NB4 (cell line): Measurements from ENCODE around the gene TAF1B.

ENCODE experiments used
- DNase-seq: peaks from one replicate; pipeline ENCODE4 v3.0.0; 2010; ENCODE audit warnings: low read depth
- H3K4me3 ChIP-seq: one replicate; pipeline ENCODE4 v1.5.1; 2011; ENCODE audit warnings: mild to moderate bottlenecking, low read depth, low read length, moderate library complexity
- MYC ChIP-seq: IDR thresholded peaks from 2 replicates; pipeline ENCODE4 v1.6.1; 2011; ENCODE audit warnings: low read depth, low read length
- POLR2A ChIP-seq: IDR thresholded peaks from 2 replicates; pipeline ENCODE4 v1.6.1; 2011; ENCODE audit warnings: mild to moderate bottlenecking; ENCODE audit not compliant: insufficient read length; ENCODE audit errors: extremely low read depth
- TF ChIP-seq, protein P1 (sequence below): IDR thresholded peaks from 2 replicates; pipeline ENCODE4 v1.6.1; 2011; ENCODE audit warnings: low read depth, low read length
- TF ChIP-seq, protein P2 (sequence below): IDR thresholded peaks from one replicate; pipeline ENCODE4 v1.5.1; 2012; ENCODE audit warnings: low read depth, low read length

The TAF1B gene

DNA sequence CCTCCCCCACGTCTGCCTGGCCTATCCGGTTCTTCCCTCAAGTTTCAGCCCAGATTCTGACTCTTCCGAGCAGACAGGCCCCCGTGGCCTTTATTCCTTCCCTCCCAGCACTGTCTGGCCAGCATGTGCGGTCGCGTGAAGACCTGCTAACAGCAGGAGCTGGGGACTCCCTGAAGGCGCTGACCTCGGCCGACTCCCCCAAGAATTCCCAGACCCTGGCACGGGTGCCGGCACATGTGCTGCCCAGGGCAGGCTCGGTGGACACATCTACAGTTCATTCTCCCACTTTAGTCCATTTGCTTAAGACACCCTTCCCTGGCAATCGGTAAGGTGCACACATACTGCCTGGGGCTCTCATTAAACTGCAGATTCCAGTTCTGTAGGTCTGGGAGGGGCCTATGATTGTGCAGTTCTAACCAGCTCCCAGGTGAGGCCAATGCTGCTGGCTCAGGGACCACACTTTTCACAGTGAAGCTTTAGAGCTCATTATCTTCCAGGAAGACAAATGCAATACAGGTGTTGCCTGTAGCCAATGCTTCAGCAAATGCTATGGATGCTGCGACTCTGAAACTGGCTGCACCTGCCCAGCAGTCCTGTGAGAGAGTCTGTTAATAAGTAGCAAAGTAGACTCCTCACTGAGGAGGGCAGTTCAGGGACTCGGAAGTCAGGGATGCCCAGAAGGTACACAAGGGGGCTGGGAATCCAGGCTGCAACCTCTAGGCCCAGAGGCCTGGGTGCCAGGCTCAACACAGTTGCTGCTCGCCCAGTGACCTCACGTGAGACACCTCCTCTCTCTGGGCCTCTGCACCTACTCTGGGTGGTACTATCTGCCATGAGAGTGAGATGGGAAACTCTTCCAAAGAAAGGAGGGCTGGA lies 45.4 kb upstream of the TAF1B start:
- no peak for DNase-seq
- H3K4me3 ChIP-seq, result no peak overlapping the region
- no peak for TF ChIP-seq POLR2A

DNA sequence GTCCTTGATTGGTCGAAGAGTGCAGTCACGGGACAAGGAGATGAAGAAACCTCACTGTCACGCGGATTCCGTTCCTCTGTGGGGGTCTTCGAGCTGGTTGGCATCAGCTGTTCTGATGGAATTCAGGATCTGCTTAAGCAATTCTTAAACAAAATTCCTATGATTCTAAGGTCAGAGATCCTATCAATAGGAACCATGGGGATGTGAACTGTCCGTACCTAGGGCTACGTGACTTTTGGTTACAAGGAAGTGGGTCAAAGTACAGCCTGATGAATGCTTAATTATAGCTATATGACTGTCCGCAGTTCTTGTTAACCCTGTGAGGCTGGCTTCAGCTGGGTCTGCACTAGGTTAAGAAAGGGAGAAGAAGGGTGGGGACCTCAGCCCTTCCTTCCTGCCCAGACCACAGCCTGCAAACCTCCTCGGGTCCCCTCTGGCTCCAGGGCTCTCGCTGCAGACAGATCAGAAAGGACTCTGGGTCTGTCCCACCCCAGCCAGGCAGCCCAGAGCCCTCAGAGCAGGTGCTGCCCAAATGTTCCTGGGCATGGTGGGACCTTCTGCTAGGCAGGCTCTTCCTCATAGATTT lies 44.2 kb upstream of the TAF1B start:
- peak overlapping the region; percentile 46 for H3K4me3 ChIP-seq
- TF ChIP-seq, protein P1, sequence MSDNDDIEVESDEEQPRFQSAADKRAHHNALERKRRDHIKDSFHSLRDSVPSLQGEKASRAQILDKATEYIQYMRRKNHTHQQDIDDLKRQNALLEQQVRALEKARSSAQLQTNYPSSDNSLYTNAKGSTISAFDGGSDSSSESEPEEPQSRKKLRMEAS, result no peak
- TF ChIP-seq, protein P2, sequence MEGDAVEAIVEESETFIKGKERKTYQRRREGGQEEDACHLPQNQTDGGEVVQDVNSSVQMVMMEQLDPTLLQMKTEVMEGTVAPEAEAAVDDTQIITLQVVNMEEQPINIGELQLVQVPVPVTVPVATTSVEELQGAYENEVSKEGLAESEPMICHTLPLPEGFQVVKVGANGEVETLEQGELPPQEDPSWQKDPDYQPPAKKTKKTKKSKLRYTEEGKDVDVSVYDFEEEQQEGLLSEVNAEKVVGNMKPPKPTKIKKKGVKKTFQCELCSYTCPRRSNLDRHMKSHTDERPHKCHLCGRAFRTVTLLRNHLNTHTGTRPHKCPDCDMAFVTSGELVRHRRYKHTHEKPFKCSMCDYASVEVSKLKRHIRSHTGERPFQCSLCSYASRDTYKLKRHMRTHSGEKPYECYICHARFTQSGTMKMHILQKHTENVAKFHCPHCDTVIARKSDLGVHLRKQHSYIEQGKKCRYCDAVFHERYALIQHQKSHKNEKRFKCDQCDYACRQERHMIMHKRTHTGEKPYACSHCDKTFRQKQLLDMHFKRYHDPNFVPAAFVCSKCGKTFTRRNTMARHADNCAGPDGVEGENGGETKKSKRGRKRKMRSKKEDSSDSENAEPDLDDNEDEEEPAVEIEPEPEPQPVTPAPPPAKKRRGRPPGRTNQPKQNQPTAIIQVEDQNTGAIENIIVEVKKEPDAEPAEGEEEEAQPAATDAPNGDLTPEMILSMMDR, result no peak
- TF ChIP-seq POLR2A (no peak), MYC (no peak)
- DNase-seq, result peak; percentile 88

DNA sequence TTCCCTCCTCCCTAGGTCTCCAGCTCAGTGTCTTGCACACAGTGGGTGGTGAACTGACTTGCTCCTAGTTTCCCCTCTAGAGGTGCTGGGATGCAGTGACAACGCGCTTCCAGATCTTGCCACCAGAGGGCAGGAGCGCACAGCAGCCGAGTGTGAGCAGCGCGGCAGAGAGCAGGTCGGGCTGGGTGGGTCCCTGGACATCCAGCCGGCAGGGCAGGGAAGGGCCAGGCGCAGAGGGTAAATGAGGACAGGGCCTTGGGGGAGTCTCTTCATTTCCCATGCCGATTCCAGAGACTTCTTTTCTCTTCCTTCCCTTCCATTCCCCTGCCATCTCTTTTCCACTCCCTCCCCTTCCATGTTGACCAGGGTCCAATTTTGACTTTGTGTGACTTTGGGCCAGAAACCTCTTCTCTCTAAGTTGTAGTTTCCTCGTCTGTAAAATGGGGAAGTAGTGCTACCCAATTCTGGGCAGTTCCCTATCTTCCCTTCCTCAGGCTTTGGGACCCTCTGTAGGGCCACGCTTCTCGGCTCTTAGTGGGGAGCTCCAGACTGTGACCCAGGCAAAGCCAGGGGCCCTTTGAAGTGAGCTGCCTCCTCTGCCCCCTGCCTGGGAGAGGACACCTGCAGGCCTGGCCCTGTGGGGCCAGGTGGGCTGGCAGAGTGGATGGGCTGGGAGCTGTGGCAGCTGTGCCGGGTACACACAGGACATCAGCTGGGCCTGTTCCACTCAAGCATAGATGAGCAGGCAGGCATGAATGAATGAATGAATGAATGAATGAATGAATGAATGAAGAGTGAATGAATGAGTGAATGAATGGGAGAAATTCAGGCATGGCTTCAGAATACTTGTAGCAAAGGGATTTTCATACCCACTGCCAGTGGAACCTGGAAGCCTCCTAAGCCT lies 43.3 kb upstream of the TAF1B start:
- DNase-seq, result peak; percentile 93
- TF ChIP-seq MYC, result peak; percentile 72
- TF ChIP-seq, protein P2, result peak; percentile 98
- TF ChIP-seq POLR2A, result no peak
- TF ChIP-seq, protein P1, result peak; percentile 52; the same call in 1 of the 2 replicates

DNA sequence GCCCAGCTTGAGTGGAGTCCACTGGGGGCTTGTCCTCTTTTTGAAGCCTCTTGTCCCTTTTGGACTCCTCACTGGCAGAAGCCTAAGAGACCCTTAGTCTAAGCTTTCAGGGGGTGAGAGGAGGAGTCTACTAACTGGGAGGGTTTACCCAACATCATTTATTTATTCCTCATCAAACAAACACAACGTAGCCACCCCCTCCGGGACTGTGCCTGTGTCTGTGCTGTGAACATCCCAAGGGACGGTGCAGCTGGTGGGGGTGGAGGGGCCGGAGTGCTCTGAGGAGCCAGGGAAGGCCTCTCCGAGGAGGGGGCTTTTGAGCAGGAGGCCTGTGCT lies 42.7 kb upstream of the TAF1B start:
- no peak overlapping the region for H3K4me3 ChIP-seq
- DNase-seq, result peak; percentile 48
- TF ChIP-seq, protein P1, result no peak
- TF ChIP-seq, protein P2, result no peak
- TF ChIP-seq POLR2A (no peak), MYC (no peak)

More for the DNA sequence above, 43.3 kb upstream of the TAF1B start:
- peak overlapping the region; percentile 46 for H3K4me3 ChIP-seq

DNA sequence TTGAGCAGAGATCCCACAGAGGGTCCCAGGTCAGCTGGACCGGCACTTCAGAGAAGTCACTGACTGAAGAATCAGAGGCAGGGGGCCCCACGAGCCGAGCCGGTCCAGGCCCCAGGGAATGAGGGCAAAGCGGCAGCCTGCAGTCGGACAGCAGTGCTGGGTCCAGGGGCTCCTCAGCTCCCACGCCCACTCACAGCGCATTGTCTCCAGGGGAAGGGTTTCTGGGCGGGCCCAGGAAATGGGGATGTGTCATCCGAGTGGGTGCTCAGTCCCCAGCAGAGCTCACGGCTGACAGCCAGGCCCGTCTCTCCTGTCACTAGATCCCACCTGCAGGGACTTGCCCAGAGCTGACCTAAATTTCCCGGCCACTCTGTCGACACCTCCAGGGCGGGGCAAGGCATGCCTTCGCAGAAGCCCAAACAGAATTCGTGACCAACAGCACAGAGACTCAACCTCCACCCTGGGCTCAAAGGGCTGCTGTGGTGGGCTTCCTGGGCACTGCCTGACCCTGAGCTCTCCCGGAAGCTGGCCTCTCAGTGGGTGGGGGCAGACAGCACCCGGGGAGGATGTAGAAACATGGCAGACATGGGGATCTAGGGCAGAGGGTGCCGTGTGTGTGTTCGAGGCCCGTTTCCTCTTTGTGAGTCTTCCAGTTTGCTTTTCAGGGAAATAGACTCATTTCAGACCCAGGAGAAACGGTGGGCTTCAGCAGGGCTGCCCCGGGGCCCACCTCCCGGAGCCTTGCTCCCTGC lies 42.1 kb upstream of the TAF1B start:
- DNase-seq, result peak; percentile 80
- no peak overlapping the region for H3K4me3 ChIP-seq
- TF ChIP-seq, protein P2, result no peak
- TF ChIP-seq, protein P1, result no peak
- TF ChIP-seq MYC, result no peak
- TF ChIP-seq POLR2A, result no peak
